Activated B cell treated with CpG ODN at 0.5 μM for 24 hours (primary cell): ENCODE results near the gene SND1. TPM values are rescaled to one million over a fixed set of nuclear protein-coding genes. Genes with fewer than 3 reads are reported as not detected.
"Not testable (repeated sequence)": the region's sequence is repeated elsewhere in the genome, so short reads cannot be mapped to it uniquely, and the experiment has no call there.

ENCODE experiments used
- ATAC-seq: fragments of 200-7000 bp; cut with Tn5 transposase; one replicate; pipeline ENCODE4 v1.10.0; 2021; ENCODE audit warnings: low read depth, mild to moderate bottlenecking, moderate library complexity
- CTCF ChIA-PET: fragments of 350-600 bp; sonication (Branson Sonifier 250); formaldehyde crosslinking; loops from one replicate; lab custom pipeline; 2021; ENCODE audit warnings: antibody characterized with exemption; lab: Charles Lee
- POLR2A ChIA-PET: fragments of 350-600 bp; sonication (Branson Sonifier 250); formaldehyde crosslinking; loops from one replicate; lab custom pipeline; 2021; ENCODE audit warnings: antibody characterized with exemption; lab: Charles Lee
- DNase-seq: peaks from one replicate; pipeline ENCODE4 v3.0.0; 2022
- H3K27ac Mint-ChIP-seq: one replicate; pipeline ENCODE4 v1.8.0; 2020; ENCODE audit warnings: mixed read lengths
- H3K27me3 Mint-ChIP-seq: one replicate; pipeline ENCODE4 v1.8.0; 2021; ENCODE audit warnings: mixed read lengths
- H3K36me3 Mint-ChIP-seq: one replicate; pipeline ENCODE4 v1.8.0; 2021; ENCODE audit warnings: low read depth, mixed read lengths
- H3K4me1 Mint-ChIP-seq: one replicate; pipeline ENCODE4 v1.8.0; 2021; ENCODE audit warnings: mixed read lengths
- H3K4me3 Mint-ChIP-seq: one replicate; pipeline ENCODE4 v1.8.0; 2020; ENCODE audit warnings: mild to moderate bottlenecking, mixed read lengths
- H3K9me3 Mint-ChIP-seq: one replicate; pipeline ENCODE4 v1.8.0; 2020; ENCODE audit warnings: mixed read lengths
- CTCF ChIP-seq: fragments of 200-600 bp; IDR thresholded peaks from one replicate; pipeline ENCODE4 v1.8.0; 2022; ENCODE audit warnings: antibody characterized with exemption, mild to moderate bottlenecking
- intact Hi-C: fragments of 100-400 bp; cut with micrococcal nuclease; formaldehyde crosslinking; loops from one replicate; pipeline ENCODE4 v1.15.1; 2024
- total RNA-seq: library from RNA; stranded (reverse); gene quantifications from 2 replicates; pipeline ENCODE4 v1.2.3, GENCODE V29; 2022

Gene SND1
- total RNA-seq, 1 donor from 2014 or later: 215 TPM

GRCh38 chr7:127835679-127836078 lies 183.7 kb downstream of the SND1 start:
- TF ChIP-seq CTCF: no peak
- intact Hi-C loops: no loop called here
- no peak overlapping the region for H3K4me3 Mint-ChIP-seq

GRCh38 chr7:127837816-127838410 lies 185.9 kb downstream of the SND1 start:
- intact Hi-C loops, H3K27me3 Mint-ChIP-seq, H3K4me3 Mint-ChIP-seq, DNase-seq, H3K4me1 Mint-ChIP-seq, POLR2A ChIA-PET: not testable (repeated sequence)
- H3K27ac Mint-ChIP-seq: peak overlapping the region; percentile 73
- H3K36me3 Mint-ChIP-seq: peaks cover 37% of the 10 kb centered on the region
- CTCF ChIA-PET: interaction anchor here (1.5 kb wide), 1 partner anchor 46 kb away, joined by 3 read pairs; no protein-coding TSS in a partner anchor
- H3K9me3 Mint-ChIP-seq: peaks cover 20% of the 10 kb centered on the region
- peak; percentile 47 for ATAC-seq

More at GRCh38 chr7:127835679-127836078, 183.7 kb downstream of the SND1 start:
- no peaks in the 10 kb centered on the region for H3K27me3 Mint-ChIP-seq
- H3K27ac Mint-ChIP-seq: no peak overlapping the region
- POLR2A ChIA-PET: no interaction called here
- H3K36me3 Mint-ChIP-seq: peaks cover 33% of the 10 kb centered on the region
- no peak for DNase-seq
- no peak for ATAC-seq
- peaks cover 20% of the 10 kb centered on the region for H3K9me3 Mint-ChIP-seq
- CTCF ChIA-PET: no interaction called here
- H3K4me1 Mint-ChIP-seq: peaks cover 12% of the 10 kb centered on the region

GRCh38 chr7:127838816-127839415 lies 186.9 kb downstream of the SND1 start:
- H3K4me1 Mint-ChIP-seq: peaks cover 7% of the 10 kb centered on the region
- H3K36me3 Mint-ChIP-seq: peaks cover 39% of the 10 kb centered on the region
- peaks cover 20% of the 10 kb centered on the region for H3K9me3 Mint-ChIP-seq
- ATAC-seq (no peak), DNase-seq (no peak)
- H3K4me3 Mint-ChIP-seq: no peak overlapping the region
- TF ChIP-seq CTCF: no peak
- ChIA-PET POLR2A (no interaction called here), CTCF (no interaction called here)
- H3K27me3 Mint-ChIP-seq: no peaks in the 10 kb centered on the region
- H3K27ac Mint-ChIP-seq: no peak overlapping the region
- intact Hi-C loops: no loop called here

DNA sequence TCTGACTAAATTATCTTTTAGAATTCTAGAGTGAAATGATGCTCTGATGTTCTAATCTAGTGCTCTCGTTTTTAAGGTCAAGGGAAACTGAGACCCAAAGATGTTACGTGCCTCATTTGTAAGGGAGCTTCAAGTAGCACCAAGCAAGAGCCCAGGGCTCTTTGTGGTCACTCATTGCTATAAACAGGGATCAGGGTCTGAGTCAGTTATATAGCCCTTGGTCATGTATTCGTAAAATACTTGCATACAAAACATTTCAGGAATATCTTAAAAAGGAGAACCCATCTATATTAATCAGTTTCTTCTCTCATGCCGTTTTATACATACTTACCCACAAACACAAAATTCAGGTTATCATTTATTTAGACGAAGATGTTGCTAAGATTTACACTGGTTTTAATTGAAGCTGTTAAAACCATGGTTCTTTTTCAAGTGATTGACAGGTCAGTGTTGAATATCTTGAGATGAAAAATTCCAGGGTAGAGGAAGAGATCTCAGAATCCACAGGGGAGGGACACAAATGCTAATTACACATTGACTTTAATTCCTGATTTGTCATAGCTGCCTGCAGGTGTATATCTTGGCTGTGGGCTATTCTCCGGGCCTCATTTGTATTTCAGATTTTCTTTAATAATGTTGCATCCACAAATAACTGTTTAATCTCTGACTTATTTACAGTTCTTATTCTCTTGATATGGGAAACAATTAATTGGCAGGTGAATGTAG lies 188.4 kb downstream of the SND1 start:
- ATAC-seq (no peak), DNase-seq (no peak)
- CTCF ChIA-PET: no interaction called here
- peaks cover 7% of the 10 kb centered on the region for H3K4me1 Mint-ChIP-seq
- POLR2A ChIA-PET: no interaction called here
- H3K27ac Mint-ChIP-seq: no peak overlapping the region
- H3K27me3 Mint-ChIP-seq: no peaks in the 10 kb centered on the region
- intact Hi-C loops: no loop called here
- peaks cover 44% of the 10 kb centered on the region for H3K36me3 Mint-ChIP-seq
- TF ChIP-seq CTCF: no peak
- peaks cover 17% of the 10 kb centered on the region for H3K9me3 Mint-ChIP-seq
- H3K4me3 Mint-ChIP-seq: no peak overlapping the region

- POLR2A ChIA-PET: no interaction called here
- no peak overlapping the region for H3K27ac Mint-ChIP-seq
- no peak for DNase-seq
These were observed 192.2 kb downstream of the SND1 start for GRCh38 chr7:127844165-127844564.

More at GRCh38 chr7:127844165-127844564, 192.2 kb downstream of the SND1 start:
- TF ChIP-seq CTCF: no peak
- peaks cover 13% of the 10 kb centered on the region for H3K4me1 Mint-ChIP-seq
- CTCF ChIA-PET: no interaction called here
- intact Hi-C loops: no loop called here
- H3K9me3 Mint-ChIP-seq: no peaks in the 10 kb centered on the region
- no peaks in the 10 kb centered on the region for H3K27me3 Mint-ChIP-seq
- ATAC-seq: no peak
- H3K4me3 Mint-ChIP-seq: no peak overlapping the region
- H3K36me3 Mint-ChIP-seq: peaks cover 43% of the 10 kb centered on the region
